ENCODE data around the gene SEPSECS. TPM values are rescaled to one million over a fixed set of nuclear protein-coding genes. Genes with fewer than 3 reads are reported as not detected.

The SEPSECS gene
- total RNA-seq, 2 experiments from 2014 or later: 18.5 to 18.7 TPM

DNA sequence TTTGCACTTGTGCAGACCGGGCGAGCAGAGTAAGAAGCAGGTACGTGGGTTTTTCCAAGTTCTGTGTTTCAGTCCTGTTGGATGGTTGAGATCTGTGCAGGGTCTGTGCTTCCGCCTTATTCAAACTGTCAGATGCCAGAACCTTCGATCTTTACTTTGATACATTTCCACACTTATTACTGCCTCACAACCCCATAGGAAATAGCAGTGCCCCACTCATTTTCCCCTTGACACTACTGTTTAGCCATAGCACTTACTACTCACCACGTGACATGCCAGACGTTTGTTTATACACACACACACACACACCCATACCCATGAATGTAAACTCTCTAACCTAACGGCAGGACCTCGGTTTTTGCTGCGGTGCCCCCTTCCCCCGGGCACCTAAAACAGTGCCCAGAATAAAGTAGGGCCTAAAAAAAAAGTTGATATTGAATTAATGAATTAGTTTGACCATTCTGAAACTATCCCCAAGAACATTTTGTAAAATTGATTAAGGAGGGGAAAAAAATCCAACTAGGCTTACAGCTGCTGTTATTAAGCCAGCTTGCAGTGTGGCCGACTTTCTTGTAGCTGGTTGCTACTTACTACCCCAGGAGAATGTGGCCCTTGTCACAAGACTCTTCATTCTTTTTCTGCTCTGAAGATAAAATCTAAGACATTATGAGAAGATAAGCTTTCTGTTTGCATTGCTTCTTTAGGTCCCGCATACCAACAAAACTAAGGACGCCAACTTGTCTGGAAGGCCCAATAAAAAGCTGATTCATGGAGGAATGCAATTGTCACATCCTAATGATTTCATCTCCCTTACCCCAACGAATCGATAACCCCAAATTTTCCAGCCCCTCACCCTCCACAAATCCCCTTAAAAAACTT is 704 bp upstream of the SEPSECS start:
- Mint-ChIP-seq H3K27me3 (no peaks in the 10 kb centered on the region), H3K4me3 (peak overlapping the region; percentile 93), H3K27ac (peak overlapping the region; percentile 96), H3K4me1 (ENCODE audit: low read depth) (peaks cover 67% of the 10 kb centered on the region), H3K36me3 (ENCODE audit: low read depth) (peaks cover 57% of the 10 kb centered on the region), H3K9me3 (no peaks in the 10 kb centered on the region)
- intact Hi-C loops (cut with DNase I, micrococcal nuclease): loop anchor here (1.0 to 10.0 kb wide), 8 partner anchors 18 to 754 kb away; partner anchors contain the start of genes ANAPC4 (in 2 of the 2), ZCCHC4 (in 2 of the 2) and SMIM20 (in 1 of the 2)
- POLR2A ChIA-PET: interaction anchor here (0.6 to 5.0 kb wide), 13 partner anchors 12 to 1423 kb away, joined by 3 to 80 read pairs (median 4); partner anchors contain the start of genes ANAPC4, DHX15, PI4K2B and TBC1D19
- H3K27ac ChIP-seq (ENCODE audit: low read depth in 1 of 2, low read length in 2 of 2): peak overlapping the region; percentile 97 to 98
- CTCF ChIA-PET: interaction anchor here (0.6 to 4.7 kb wide), 3 partner anchors 17 to 151 kb away, joined by 3 to 48 read pairs (median 4); partner anchors contain the start of gene ZCCHC4
- H3K36me3 ChIP-seq (ENCODE audit: insufficient read depth, low read length): peaks cover 21% of the 10 kb centered on the region
- H3K9me3 ChIP-seq (ENCODE audit: control insufficient read depth in 1 of 2, insufficient read depth in 1 of 2, low read length in 2 of 2): no peaks in the 10 kb centered on the region
- TF ChIP-seq CTCF (IDR thresholded peaks at IDR 0.05): no peak
- no peak for ATAC-seq (ENCODE audit: poor library complexity)
- peaks cover 26% of the 10 kb centered on the region for H3K4me1 ChIP-seq (ENCODE audit: insufficient read depth, low read length)
- peak overlapping the region; percentile 91 for H3K4me3 ChIP-seq (ENCODE audit: low read length)
- DNase-seq: peak in 3 of 14 experiments; percentile 13 to 25 (median 18)
- no peaks in the 10 kb centered on the region for H3K27me3 ChIP-seq (ENCODE audit: control insufficient read depth in 1 of 2, insufficient read depth in 2 of 2, low read length in 2 of 2)

GRCh38 chr4:25158817-25159216 is 1.4 kb downstream of the SEPSECS start:
- ChIA-PET POLR2A (interaction anchor here (3.1 to 5.0 kb wide), 2 partner anchors 76 to 155 kb away, joined by 51 to 80 read pairs; partner anchors contain the start of genes PI4K2B and ZCCHC4), CTCF (interaction anchor here (3.1 kb wide), 1 partner anchor 154 kb away, joined by 9 read pairs; the partner anchor contains the start of gene ZCCHC4)
- H3K4me1 Mint-ChIP-seq (ENCODE audit: low read depth): peaks cover 60% of the 10 kb centered on the region
- H3K4me1 ChIP-seq (ENCODE audit: insufficient read depth, low read length): peaks cover 26% of the 10 kb centered on the region
- H3K9me3 Mint-ChIP-seq: no peaks in the 10 kb centered on the region
- peaks cover 48% of the 10 kb centered on the region for H3K36me3 Mint-ChIP-seq (ENCODE audit: low read depth)
- ATAC-seq (ENCODE audit: poor library complexity) (no peak), DNase-seq (no peak)
- peak overlapping the region in 1 of 2 donors; percentile 97 for H3K27ac ChIP-seq (ENCODE audit: low read depth in 1 of 2, low read length in 2 of 2)
- H3K27me3 ChIP-seq (ENCODE audit: control insufficient read depth in 1 of 2, insufficient read depth in 2 of 2, low read length in 2 of 2): no peaks in the 10 kb centered on the region
- H3K9me3 ChIP-seq (ENCODE audit: control insufficient read depth in 1 of 2, insufficient read depth in 1 of 2, low read length in 2 of 2): no peaks in the 10 kb centered on the region
- no peaks in the 10 kb centered on the region for H3K27me3 Mint-ChIP-seq
- TF ChIP-seq CTCF (IDR thresholded peaks at IDR 0.05): no peak
- peak overlapping the region; percentile 96 for H3K27ac Mint-ChIP-seq
- H3K4me3 ChIP-seq (ENCODE audit: low read length): no peak overlapping the region
- peak overlapping the region; percentile 93 for H3K4me3 Mint-ChIP-seq
- H3K36me3 ChIP-seq (ENCODE audit: insufficient read depth, low read length): peaks cover 19% of the 10 kb centered on the region
- intact Hi-C loops (cut with DNase I, micrococcal nuclease): loop anchor here in 1 of 2 experiments (5.0 kb wide), 1 partner anchor 1158 kb away; no protein-coding TSS in a partner anchor

- no peak for TF ChIP-seq CTCF (IDR thresholded peaks at IDR 0.05)
- Mint-ChIP-seq H3K27me3 (no peaks in the 10 kb centered on the region), H3K27ac (peak overlapping the region; percentile 65), H3K36me3 (ENCODE audit: low read depth) (peaks cover 42% of the 10 kb centered on the region), H3K4me3 (peak overlapping the region; percentile 25), H3K9me3 (no peaks in the 10 kb centered on the region), H3K4me1 (ENCODE audit: low read depth) (peaks cover 45% of the 10 kb centered on the region)
- POLR2A ChIA-PET: interaction anchor here (0.6 to 0.7 kb wide), 2 partner anchors 69 to 96 kb away, joined by 3 to 4 read pairs; no protein-coding TSS in a partner anchor
- CTCF ChIA-PET: interaction anchor here (3.1 kb wide), 1 partner anchor 155 kb away, joined by 9 read pairs; the partner anchor contains the start of gene ZCCHC4
- peaks cover 20% of the 10 kb centered on the region for H3K4me1 ChIP-seq (ENCODE audit: insufficient read depth, low read length)
- ATAC-seq (ENCODE audit: poor library complexity) (no peak), DNase-seq (no peak)
- intact Hi-C loops (cut with DNase I, micrococcal nuclease): loop anchor here in 1 of 2 experiments (5.0 kb wide), 1 partner anchor 1160 kb away; no protein-coding TSS in a partner anchor
- no peaks in the 10 kb centered on the region for H3K27me3 ChIP-seq (ENCODE audit: control insufficient read depth in 1 of 2, insufficient read depth in 2 of 2, low read length in 2 of 2)
- no peak overlapping the region for H3K27ac ChIP-seq (ENCODE audit: low read depth in 1 of 2, low read length in 2 of 2)
- H3K9me3 ChIP-seq (ENCODE audit: control insufficient read depth in 1 of 2, insufficient read depth in 1 of 2, low read length in 2 of 2): no peaks in the 10 kb centered on the region
- peaks cover 14% of the 10 kb centered on the region for H3K36me3 ChIP-seq (ENCODE audit: insufficient read depth, low read length)
- H3K4me3 ChIP-seq (ENCODE audit: low read length): no peak overlapping the region
Measured at GRCh38 chr4:25157081-25157480, 3.2 kb downstream of the SEPSECS start.
